ENCODE measurements around the gene PHKB. TPM values are rescaled to one million over a fixed set of nuclear protein-coding genes. Genes with fewer than 3 reads are reported as not detected.
"Not testable (repeated sequence)": the region's sequence is repeated elsewhere in the genome, so short reads cannot be mapped to it uniquely, and the experiment has no call there.

Gene PHKB
- total RNA-seq, 1 donor from 2014 or later = 47.8 TPM

GRCh38 chr16:47538472-47538871, 77.3 kb downstream of the PHKB start:
- no peaks in the 10 kb centered on the region for H3K36me3 ChIP-seq (ENCODE audit: control insufficient read depth, insufficient read depth, low read length)
- DNase-seq (ENCODE audit: low read depth) = no peak
- no peak for TF ChIP-seq CTCF (IDR thresholded peaks at IDR 0.05; ENCODE audit: insufficient read depth, low read length, poor library complexity, severe bottlenecking)
- no peaks in the 10 kb centered on the region for H3K27me3 ChIP-seq (ENCODE audit: control insufficient read depth, insufficient read depth, low read length)
- H3K4me3 ChIP-seq (ENCODE audit: low read depth, low read length) = no peak overlapping the region

GRCh38 chr16:47539707-47540670, 78.9 kb downstream of the PHKB start:
- H3K4me3 ChIP-seq (ENCODE audit: low read depth, low read length); H3K27me3 ChIP-seq (ENCODE audit: control insufficient read depth, insufficient read depth, low read length); H3K36me3 ChIP-seq (ENCODE audit: control insufficient read depth, insufficient read depth, low read length); DNase-seq (ENCODE audit: low read depth): not testable (repeated sequence)

- not testable (repeated sequence) for H3K4me3 ChIP-seq (ENCODE audit: low read depth, low read length); H3K27me3 ChIP-seq (ENCODE audit: control insufficient read depth, insufficient read depth, low read length); DNase-seq (ENCODE audit: low read depth); H3K36me3 ChIP-seq (ENCODE audit: control insufficient read depth, insufficient read depth, low read length)
Measured at GRCh38 chr16:47541135-47541534, 80.0 kb downstream of the PHKB start.

GRCh38 chr16:47544255-47544654, 83.1 kb downstream of the PHKB start:
- H3K36me3 ChIP-seq (ENCODE audit: control insufficient read depth, insufficient read depth, low read length); H3K4me3 ChIP-seq (ENCODE audit: low read depth, low read length); H3K27me3 ChIP-seq (ENCODE audit: control insufficient read depth, insufficient read depth, low read length); DNase-seq (ENCODE audit: low read depth): not testable (repeated sequence)

GRCh38 chr16:47551185-47551584, 90.1 kb downstream of the PHKB start:
- H3K27me3 ChIP-seq (ENCODE audit: control insufficient read depth, insufficient read depth, low read length); H3K4me3 ChIP-seq (ENCODE audit: low read depth, low read length): not testable (repeated sequence)

GRCh38 chr16:47551767-47552166, 90.6 kb downstream of the PHKB start:
- H3K4me3 ChIP-seq (ENCODE audit: low read depth, low read length); DNase-seq (ENCODE audit: low read depth); H3K27me3 ChIP-seq (ENCODE audit: control insufficient read depth, insufficient read depth, low read length); H3K36me3 ChIP-seq (ENCODE audit: control insufficient read depth, insufficient read depth, low read length): not testable (repeated sequence)

More at GRCh38 chr16:47551185-47551584, 90.1 kb downstream of the PHKB start:
- not testable (repeated sequence) for H3K36me3 ChIP-seq (ENCODE audit: control insufficient read depth, insufficient read depth, low read length); DNase-seq (ENCODE audit: low read depth)

- no peaks in the 10 kb centered on the region for H3K27me3 ChIP-seq (ENCODE audit: control insufficient read depth, insufficient read depth, low read length)
- no peak for DNase-seq (ENCODE audit: low read depth)
- H3K4me3 ChIP-seq (ENCODE audit: low read depth, low read length) = no peak overlapping the region
- no peaks in the 10 kb centered on the region for H3K36me3 ChIP-seq (ENCODE audit: control insufficient read depth, insufficient read depth, low read length)
- TF ChIP-seq CTCF (IDR thresholded peaks at IDR 0.05; ENCODE audit: insufficient read depth, low read length, poor library complexity, severe bottlenecking) = no peak
Measured at GRCh38 chr16:47553853-47554564, 92.9 kb downstream of the PHKB start.

- not testable (repeated sequence) for H3K27me3 ChIP-seq (ENCODE audit: control insufficient read depth, insufficient read depth, low read length); H3K4me3 ChIP-seq (ENCODE audit: low read depth, low read length); DNase-seq (ENCODE audit: low read depth); H3K36me3 ChIP-seq (ENCODE audit: control insufficient read depth, insufficient read depth, low read length)
Measured at GRCh38 chr16:47554587-47554986, 93.5 kb downstream of the PHKB start.

All from kidney epithelial cell (primary cell).